SK-N-DZ (cell line): ENCODE measurements around the gene INPP1. TPM values are rescaled to one million over a fixed set of nuclear protein-coding genes. Genes with fewer than 3 reads are reported as not detected.
A peak's percentile ranks its signal among the peaks of the same experiment; 100 is the strongest.
"Not testable (repeated sequence)": the region's sequence is repeated elsewhere in the genome, so short reads cannot be mapped to it uniquely, and the experiment has no call there.

Experiments
- DNase-seq: peaks from one replicate; pipeline ENCODE4 v3.0.0-alpha.2; 2015; ENCODE audit warnings: low spot score
- polyA plus RNA-seq, 2 experiments: library from polyadenylated mRNA; depleted of rRNA; stranded (reverse); fragments of >200 nt; gene quantifications; 2 replicates each; pipeline ENCODE4 v1.2.3, GENCODE V29; 2014

INPP1 gene, protein sequence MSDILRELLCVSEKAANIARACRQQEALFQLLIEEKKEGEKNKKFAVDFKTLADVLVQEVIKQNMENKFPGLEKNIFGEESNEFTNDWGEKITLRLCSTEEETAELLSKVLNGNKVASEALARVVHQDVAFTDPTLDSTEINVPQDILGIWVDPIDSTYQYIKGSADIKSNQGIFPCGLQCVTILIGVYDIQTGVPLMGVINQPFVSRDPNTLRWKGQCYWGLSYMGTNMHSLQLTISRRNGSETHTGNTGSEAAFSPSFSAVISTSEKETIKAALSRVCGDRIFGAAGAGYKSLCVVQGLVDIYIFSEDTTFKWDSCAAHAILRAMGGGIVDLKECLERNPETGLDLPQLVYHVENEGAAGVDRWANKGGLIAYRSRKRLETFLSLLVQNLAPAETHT
- polyA plus RNA-seq (2014; cell fraction: cytosol; rRNA removed) = 2.2 and 4.3 TPM in 2 replicates
- polyA plus RNA-seq (2014; cell fraction: nucleus; rRNA removed) = 2.4 and 6.0 TPM in 2 replicates

DNA sequence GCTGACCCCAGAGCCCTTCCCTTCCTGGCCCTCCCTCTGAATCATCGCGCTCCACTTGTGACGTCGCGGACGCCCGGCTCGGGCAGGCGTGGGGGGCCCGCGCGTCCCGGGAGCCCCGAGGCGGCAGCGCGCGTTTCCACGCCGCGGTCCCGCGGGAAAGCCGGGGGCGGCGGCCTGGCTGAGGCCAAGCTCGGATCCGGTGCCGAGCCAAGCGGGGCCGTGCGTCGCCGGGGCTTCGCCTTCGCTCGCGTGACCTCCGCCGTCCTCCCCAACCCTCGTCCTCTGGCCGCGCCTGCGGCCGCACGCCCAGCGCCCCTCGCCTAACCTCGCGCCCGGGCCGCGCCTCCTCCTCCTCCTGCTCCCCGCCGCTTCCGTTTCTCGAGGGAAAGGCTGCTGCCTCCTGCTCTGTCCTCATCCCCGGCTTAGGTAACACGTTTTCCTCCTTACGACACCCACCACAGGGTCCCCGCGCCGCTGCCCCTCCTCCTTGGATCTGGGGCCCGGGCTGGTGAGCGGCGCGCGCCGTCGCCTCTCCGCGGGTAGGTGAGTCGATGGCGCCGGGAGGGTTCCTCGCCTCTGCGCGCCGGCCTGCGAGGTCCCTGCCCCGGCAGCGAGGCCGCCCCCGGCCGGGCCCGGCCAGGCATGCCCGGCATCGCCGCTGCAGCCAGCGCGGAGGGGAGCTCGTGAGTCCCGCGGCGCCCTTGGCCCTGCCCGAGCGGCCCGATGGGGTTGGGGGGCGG, at the start of gene INPP1:
Gene INPP1 (plus strand): TSS at position 54 of the 740 bp plus-strand sequence. CDS start 16,514 bp downstream, outside the sequence.
- peak; percentile 40 for DNase-seq

DNA sequence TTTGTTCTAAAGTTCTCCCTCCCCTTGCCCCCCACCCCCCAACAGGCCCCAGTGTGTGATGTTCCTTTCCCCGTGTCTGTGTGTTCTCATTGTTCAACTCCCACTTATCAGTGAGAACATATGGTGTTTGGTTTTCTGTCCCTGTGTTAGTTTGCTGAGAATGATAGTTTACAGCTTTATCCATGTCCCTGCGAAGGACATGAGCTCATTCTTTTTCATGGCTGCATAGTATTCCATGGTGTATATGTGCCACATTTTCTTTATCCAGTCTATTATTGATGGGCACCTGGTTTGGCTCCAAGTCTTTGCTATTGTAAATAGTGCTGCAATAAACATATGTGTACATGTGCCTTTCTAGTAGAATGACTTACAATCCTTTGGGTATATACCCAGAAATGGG, 45.5 kb upstream of the INPP1 start:
- not testable (repeated sequence) for DNase-seq

DNA sequence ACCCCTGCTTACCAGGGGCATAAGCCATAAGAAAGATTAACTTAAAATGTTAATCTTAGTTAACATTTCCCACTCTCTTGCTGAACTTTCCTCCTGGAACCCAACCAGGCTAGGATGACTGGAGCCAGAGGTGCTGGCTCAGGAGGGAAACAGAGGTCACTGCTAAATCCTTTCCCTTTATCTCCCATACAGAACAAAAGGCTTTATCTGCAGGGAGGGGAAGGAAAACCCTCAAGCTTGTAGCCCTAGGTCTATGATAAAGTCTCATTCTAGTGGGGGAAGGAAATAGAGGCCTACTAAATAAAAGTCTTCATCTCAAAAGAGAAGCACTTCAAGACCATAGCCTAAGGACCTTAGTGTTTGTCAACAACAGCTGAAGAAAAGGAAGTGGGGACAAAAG, 42.4 kb upstream of the INPP1 start:
- no peak for DNase-seq

DNA sequence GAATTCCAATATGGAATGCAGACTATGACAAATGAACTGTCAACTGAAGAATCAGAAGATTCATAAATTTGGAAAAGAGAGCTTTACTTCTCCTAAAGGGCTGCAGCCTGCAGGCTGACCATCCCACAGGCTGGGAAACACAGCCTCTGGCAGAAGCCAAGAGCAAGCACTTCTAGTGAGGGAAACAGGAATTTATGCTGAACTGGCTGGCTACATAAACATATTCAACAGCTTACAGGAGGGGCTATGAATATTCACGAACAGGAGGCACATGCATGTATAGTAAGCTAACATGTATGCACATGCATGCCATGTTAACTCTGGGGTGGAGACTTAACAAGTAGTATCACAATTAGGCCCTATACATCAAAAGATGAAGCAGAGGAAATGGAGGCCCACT, 41.3 kb upstream of the INPP1 start:
- DNase-seq = no peak

DNA sequence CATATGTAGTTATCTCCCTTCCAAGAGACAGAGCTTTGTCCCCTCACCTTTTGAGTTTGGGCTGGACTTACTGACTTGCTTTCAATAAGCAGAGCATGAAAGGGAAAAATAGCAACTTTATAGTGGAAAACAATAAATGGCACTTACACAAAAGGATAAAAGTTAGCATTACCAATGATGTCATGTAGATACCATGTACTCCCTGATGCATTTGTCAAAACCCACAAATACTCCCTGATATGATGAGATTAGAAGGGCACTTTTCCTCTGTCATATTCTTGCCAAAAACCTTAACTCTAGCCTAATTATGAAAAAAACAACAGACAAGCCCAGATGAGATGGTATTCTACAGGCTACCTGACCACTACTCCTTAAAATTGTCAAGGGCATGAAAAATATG, 39.7 kb upstream of the INPP1 start:
- DNase-seq = no peak

DNA sequence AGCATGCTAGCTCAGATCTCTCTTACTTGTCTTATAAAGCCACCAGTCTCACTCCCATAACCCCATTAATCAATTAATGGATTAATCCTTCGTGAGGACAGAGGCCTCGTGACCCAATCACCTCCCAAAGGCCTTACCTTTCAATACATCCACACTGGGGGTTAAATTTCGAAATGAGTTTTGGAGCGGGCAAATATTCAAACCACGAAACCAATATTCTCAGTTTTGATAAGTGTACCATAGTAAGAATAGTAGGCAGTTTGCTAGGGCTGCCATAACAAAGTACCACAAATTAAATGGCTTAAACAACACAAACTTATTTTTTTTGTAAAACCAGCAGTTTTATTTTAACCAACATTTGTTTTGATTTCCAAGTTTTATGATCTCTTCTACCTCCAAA, 39.0 kb upstream of the INPP1 start:
- no peak for DNase-seq

DNA sequence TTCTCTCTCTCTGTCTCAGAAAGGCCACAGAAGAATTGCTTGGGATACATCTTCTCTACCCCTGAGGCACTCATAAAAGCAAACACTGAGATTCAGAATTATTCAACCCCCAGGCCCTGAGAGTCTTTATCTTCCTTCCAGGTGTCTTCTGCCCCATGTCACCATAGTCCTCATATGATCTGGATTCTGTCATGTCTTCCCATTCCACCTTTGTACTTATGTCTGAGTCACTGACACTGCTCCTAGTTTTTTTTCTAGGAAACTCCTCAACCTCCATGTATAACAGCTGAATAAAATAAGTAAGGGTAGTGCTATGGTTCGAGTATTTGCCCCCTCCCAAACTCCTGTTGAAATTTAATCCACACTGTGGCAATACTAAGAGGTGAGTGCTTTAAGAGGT, 35.4 kb upstream of the INPP1 start:
- no peak for DNase-seq

DNA sequence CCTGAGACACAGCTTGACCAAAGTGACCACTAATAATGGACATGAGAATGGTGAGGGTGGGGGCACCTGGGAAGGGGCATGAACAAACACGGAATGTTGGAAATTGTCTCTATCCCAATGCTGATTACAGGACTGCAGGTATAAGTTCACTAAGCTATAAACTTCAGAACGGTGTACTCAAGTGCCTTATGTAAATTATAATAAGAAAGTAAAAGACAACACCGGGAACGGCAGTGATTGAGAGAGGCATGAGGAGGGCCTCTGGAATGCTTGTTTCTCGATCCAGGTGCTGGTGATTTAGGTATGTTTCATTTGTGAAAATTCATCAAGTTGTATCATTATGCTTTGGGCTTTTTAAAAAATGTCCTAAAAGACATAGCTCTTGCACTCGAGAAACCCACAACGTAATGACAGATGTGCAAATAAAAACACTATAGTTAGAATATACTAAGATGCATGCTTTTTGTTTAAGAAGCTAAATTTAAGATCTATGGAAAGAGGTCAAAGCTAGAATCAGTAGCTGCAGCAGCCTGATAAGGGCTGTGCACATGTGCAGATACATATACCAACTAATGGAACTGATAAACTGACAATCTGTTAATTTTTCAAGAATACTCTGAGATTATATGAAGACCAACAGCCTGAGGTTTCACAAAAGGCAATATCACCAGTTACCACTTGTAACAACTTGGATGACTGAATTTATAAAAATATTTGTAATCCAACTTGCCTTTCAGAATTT, 31.3 kb upstream of the INPP1 start:
- DNase-seq = no peak

DNA sequence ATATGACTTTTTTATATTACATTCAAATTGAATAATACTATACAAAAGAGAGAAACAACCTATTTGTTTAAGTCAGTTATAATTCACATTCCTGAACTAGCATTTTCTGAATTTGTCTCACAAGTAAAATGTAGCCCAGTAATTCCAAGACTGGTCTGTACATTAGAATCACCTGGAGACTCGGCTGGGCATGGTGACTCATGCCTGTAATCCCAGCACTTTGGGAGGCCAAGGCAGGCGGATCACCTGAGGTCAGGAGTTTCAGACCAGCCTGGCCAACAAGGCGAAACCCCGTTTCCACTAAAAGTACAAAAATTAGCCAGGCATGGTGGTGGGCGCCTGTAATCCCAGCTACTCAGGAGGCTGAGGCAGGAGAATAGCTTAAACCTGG, 30.8 kb upstream of the INPP1 start:
- DNase-seq = not testable (repeated sequence)

DNA sequence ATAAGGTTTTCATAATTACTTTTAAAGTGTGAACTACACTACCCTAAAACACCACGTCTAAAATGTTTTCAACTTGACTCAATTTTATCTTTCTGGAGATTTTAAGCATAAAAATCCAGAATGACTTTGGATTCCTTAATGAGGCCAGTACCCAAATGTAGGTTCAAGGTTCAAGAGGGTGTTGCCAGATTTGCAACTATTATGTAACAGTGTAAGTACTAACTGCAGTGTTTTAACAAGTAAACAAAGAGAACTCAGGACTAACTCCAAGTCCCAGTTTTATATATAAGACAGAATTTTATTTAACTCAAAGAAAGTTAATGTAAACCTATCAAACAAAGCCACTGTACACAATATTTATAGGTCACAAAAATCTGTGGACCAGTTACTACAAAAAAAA, 29.5 kb upstream of the INPP1 start:
- DNase-seq = no peak

DNA sequence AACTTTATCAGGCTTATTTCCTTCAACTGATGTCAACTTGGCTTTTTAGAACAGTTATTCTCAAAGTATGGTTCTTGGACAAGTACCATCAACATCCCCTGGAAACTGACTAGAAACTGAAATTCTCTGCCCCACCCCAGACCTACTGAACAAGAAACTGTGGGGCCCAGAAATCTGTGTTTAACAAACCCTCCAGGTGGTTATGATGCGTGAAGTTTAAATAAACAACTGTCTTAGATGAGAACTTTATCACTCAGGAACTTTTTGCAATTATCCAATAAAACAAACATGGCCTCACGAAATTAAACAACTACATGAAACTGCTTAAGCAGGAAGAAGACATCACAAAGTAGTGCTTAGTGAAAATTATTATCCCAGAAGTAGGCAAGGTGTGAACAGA, 28.1 kb upstream of the INPP1 start:
- DNase-seq = no peak

DNA sequence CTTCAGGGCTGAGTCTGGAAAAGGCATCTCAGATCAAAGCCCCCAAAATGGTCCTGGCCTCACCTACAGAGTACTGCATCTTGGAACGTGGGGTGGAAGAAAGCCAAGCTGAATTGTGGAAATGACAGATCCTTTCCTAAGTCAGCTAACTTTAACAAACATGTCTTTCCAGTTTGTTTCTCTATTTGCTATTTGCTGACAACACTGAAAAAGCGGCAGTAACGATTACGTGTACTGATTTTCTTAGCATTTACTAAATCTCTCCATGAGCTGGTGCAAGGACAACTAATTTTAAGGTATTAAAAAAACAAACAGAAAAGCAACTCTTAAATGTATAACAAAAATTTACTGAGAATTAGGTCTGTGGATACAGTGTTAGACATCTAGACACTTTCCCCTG, 24.9 kb upstream of the INPP1 start:
- DNase-seq = no peak

DNA sequence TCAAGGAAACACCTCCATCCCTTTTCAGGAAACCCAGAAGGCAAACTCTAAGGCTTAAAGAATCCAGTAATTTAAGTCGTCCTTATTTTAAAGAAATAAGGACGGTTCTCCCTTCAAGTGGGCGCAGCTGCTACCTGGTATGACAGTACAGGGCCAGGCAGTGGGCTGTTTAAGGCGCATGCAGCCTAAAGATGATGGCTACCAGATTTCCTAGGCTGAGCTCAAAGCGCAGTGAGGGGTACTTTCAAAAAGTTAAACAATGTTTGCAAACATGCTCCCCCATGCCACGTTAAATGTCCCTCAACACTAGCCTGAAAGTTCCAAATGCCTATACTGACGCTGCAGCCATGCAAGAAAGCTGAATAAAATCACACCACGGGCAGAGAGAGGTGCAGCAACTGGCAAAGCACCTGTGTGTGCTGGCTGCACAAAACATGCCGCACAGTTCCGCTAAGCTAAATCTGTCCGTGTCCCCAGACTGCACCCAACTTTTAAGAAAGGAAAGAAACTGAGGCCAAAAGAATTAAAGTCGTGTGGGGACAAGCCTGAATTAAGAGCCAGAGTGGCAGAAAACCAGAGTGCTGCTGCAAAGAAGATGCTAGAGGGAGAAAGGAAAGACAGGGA, 24.3 kb upstream of the INPP1 start:
- peak; percentile 12 for DNase-seq

DNA sequence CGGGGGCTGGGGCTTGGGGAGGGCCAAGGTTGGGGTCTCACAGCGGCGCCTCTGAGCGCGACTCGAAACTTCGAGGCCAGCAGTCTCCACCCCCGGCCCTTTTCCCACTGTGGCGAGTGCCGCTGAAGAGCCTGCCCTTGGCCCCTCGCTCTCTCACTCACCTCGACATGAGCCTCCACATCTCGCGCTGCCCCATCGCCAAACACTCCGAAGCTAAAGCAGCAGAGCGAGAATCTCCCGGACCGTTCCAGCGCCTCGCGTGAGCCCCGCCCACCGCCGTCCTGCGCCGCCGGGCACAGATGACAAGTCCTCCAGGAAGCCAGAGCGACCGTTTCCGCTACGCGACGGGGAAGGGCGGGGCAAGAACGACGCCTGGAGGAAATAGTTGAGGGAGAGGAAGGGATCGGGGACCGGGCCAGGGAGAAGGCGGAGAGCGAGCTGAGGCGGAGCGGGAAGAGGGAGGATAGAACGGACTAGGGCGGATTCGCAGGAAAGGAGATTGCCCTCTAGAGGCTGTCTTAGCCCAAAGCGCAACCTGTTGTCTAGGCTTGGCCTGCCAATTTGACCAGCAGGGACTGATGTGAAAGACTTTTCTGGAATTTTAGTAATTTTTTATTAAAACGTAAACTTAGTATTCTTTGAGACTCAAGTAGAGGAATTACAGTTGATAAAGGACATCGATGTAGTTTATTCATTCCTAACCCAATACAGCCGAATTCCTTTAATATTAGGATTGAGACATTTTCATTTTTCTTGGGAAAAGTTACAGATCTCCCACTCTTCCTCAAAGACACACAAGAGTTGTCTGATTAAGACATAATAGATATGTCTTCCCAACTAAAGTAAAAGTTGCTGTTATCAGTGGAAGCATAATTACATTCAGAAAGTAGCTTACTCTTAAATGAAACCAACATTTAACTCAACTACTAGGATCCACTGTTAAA, 23.6 kb upstream of the INPP1 start, which contains the start of gene HIBCH:
Gene HIBCH (minus strand): TSS at position 272 of the 944 bp plus-strand sequence. CDS start 76 bp downstream, at position 196.
- DNase-seq = peak; percentile 99

DNA sequence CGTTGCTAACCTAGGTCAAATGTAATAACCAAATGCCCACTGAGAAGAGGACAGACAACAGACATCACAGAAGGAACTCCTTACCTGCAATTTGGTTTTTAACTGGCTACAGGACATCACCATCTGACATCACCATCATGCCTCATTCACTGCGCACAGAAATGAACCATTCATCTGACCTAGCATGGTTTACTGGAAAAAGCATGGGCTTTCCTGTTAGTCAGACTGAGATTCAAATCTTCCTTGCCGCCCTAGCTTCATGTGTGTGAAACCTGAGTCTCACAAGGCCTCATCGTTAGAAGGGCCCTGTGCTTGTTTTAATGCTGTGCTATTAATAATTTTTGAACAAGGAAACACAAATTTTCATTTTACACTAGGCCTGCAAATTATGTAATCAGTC, 22.7 kb upstream of the INPP1 start:
- no peak for DNase-seq

DNA sequence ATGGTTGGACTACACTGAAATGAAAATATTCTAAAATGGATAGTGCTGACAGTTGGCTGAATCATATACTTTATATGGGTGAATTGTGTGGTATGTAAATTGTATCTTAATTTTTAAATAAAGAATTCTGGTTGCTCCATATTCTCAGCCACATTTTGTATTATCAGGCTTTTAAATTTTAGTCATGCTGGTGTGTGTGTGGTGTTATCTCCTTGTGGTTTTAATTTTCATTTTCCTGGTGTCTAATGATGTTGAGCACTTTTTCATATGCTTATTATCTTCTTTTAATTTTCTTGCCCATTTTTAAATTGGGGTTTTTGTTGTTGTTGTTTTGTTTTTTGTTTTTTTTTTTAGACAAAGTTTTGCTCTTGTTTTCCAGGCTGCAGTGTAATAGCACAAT, 20.0 kb upstream of the INPP1 start:
- DNase-seq = no peak

DNA sequence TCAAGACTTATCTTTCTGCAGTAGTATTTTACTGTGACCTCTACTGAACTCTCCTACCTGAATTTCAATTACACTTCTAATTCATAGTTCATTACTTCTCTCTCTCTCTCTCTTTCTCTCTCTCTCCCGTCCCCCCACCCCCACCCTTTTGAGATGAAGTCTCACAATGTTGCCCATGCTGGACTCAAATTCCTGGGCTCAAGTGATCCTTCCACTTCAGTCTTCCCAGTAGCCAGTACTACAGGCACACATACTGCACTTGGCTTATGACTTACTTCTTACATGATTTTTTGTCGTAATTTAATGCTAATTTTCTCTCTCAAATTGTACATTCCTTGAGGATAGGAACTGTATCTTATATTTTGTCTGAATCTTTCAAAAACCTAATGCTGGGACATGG, 17.8 kb upstream of the INPP1 start:
- no peak for DNase-seq

DNA sequence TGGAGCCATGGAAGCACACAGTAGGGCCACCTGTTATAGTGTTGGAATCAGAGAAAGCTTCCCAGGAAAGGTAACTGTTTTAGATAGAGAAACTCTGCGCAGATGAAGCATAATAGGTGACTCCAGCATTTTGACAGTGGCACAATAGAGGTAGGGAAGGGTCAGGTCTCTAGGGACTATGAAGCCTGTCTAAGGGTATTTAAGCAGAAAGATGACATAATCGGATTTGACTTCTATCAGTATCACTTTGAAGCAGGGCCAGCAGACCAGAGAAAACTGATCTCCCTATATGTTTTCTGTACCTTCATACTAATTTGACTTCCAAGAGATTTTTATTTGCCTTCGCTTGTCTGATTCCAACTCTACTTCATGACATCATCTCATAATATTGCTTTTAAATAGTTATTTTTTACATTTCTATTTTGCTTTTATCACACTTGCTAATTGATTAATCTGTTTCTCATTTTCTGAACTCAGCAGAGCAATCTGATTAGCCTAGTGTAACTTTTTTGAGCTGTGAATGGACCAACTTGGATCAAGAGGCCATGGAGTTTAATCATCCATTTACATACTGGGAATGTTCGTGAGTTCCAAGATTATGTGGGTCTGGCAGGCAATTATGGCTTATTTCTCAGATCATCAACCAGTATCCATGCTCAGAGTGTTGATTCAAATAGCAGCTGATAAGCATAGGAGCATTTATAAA, 15.4 kb upstream of the INPP1 start:
- DNase-seq = no peak

DNA sequence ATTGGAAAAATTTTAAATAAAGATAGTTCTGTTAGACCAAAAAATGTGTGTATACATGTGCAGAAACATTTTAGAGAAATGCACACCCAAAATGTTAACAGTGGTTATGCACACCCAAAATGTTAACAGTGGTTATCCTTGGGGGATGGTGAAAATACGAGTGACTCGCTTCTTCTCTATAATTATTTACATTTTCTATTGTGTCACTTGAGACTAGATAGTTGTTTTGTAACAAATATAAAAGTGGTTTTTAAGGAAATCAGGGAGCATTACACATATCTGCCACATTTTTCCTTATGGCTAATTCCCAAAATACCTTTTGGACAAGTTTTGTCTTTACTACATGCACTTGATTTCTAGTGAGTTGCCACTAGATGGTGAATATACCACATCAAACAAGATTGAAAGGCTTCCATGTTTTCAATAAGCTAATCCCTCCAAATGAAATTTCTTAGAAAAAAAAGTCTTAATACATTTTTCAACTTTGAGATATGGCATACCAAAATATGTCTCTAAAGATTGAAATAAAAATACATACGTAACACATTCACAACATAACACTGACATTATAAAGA, 14.7 kb upstream of the INPP1 start:
- DNase-seq = no peak
